ENCODE results near the gene PRKG1. TPM values are rescaled to one million over a fixed set of nuclear protein-coding genes. Genes with fewer than 3 reads are reported as not detected.
A peak's percentile ranks its signal among the peaks of the same experiment; 100 is the strongest.

The PRKG1 gene
- total and polyA plus RNA-seq, 2 of the 4 experiments (the other 2 are of a cell fraction): 3.5 to 18.3 TPM

DNA sequence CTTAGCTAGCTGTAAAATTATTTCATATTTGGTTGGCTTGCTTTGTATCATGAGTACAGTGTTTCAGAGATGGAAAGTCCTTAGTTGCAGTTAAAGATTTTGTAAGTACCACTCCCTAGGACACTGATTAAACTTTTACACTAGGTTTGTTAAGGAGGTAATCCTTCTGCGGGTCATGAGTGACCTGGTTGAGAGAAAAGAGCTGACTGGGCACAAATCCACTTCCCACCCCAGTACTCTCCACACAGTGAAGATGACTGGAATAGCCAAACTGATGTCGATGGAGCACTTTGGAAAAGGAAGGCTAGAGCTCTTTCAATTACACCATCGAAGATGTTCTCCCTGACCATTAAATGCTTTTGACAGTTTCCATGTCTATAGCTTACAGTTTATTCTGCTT lies 433.2 kb downstream of the PRKG1 start:
- CTCF ChIA-PET: no interaction called here
- Histone ChIP-seq H4K5ac (ENCODE audit: low read depth, low read length) (no peak overlapping the region), H3K4me2 (ENCODE audit: low read depth, low read length) (no peak overlapping the region), H3K4ac (ENCODE audit: low read depth, low read length) (no peak overlapping the region), H2AK9ac (replicated peaks; ENCODE audit: low read depth, low read length, poor library complexity) (no peak overlapping the region), H3K56ac (ENCODE audit: extremely low read depth, insufficient read depth, low read length) (peak overlapping the region; percentile 17; the same call in 1 of the 2 replicates), H3K23ac (ENCODE audit: low read depth, low read length) (no peak overlapping the region), H4K20me1 (ENCODE audit: insufficient read depth, low read length) (no peaks in the 10 kb centered on the region; the same call in 1 of the 2 replicates), H4K91ac (ENCODE audit: insufficient read depth, low read depth, low read length) (no peak overlapping the region), H2BK120ac (ENCODE audit: low read depth, low read length) (no peak overlapping the region), H3K9me3 (ENCODE audit: control insufficient read depth, insufficient read depth, low read length) (no peaks in the 10 kb centered on the region), H2AK5ac (ENCODE audit: low read depth, low read length) (no peak overlapping the region), H4K8ac (ENCODE audit: low read depth in 2 of 2, low read length in 2 of 2) (no peak overlapping the region), H3K9me1 (ENCODE audit: insufficient read depth, low read length) (no peaks in the 10 kb centered on the region), H3K36me3 (ENCODE audit: control insufficient read depth, insufficient read depth, low read length) (no peaks in the 10 kb centered on the region), H3K18ac (ENCODE audit: low read depth, low read length) (no peak overlapping the region), H2AFZ (replicated peaks; ENCODE audit: low read length, poor library complexity) (no peak overlapping the region), H3K27ac (ENCODE audit: insufficient read depth, low read length) (no peak overlapping the region), H3K27me3 (ENCODE audit: control insufficient read depth, insufficient read depth, low read length) (no peaks in the 10 kb centered on the region), H3K9ac (ENCODE audit: low read depth, low read length) (no peak overlapping the region), H2BK5ac (ENCODE audit: low read depth, low read length, poor library complexity, severe bottlenecking) (no peak overlapping the region), H3K14ac (replicated peaks; ENCODE audit: low read depth, low read length) (no peak overlapping the region), H2BK20ac (ENCODE audit: low read depth, low read length) (no peak overlapping the region), H2BK15ac (ENCODE audit: low read depth, low read length) (no peak overlapping the region), H3K4me1 (ENCODE audit: control insufficient read depth, insufficient read depth, low read length) (no peaks in the 10 kb centered on the region), H3K4me3 (ENCODE audit: insufficient read depth, low read depth, low read length) (no peak overlapping the region), H3K79me1 (ENCODE audit: low read depth in 1 of 2, low read length in 2 of 2) (peaks cover 2 to 8% of the 10 kb centered on the region in 2 experiments; a peak in 2 of 4 replicates)
- POLR2A ChIA-PET (ENCODE audit: unreplicated experiment): no interaction called here
- BruUV-seq (replicated peaks): no TSS peak
- intact Hi-C loops (cut with micrococcal nuclease) (no loop called here), dilution Hi-C loops (cut with HindIII; ENCODE audit: low sequenced_read_pairs, unreplicated experiment) (no loop called here), in situ Hi-C loops (cut with MboI; ENCODE audit: low sequenced_read_pairs) (no loop called here)
- DNase-seq (no peak), ATAC-seq (ENCODE audit: low read depth) (no peak)
- TF ChIP-seq RAD21 (IDR thresholded peaks at IDR 0.05; ENCODE audit: low read length) (no peak), MAFK (IDR thresholded peaks at IDR 0.05; ENCODE audit: low read depth, low read length) (peak; percentile 92)
- no CpG with 5 or more reads among the region's 3 CpGs for WGBS, 2 experiments (ENCODE audit: extremely low coverage in 2 of 2, insufficient read length in 1 of 2)
